ENCODE measurements around the gene PLEKHM2.
A peak's percentile ranks its signal among the peaks of the same experiment; 100 is the strongest.

PLEKHM2 gene

DNA sequence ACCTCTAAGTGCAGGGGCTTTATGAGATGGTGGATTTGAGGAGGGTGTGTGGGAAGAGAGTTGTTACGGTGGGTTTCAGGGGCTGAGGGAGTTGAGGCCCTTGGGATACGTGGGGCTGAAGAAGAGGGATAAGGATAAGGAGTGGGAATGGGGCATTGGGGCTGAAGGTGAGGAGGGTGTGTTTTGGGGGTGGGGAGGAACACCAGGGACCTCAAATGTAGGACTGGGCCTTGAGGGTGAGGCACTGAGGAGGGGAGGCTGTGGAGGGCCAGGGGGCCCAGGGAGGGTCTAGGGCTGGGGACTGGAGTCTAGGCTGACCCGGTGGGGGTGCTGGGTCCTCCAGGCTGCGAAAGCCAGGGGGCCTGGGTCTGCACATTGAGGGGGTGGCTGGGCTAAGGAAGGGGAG, 1.2 kb upstream of the PLEKHM2 start:
- H3K9me3 ChIP-seq (ENCODE audit: control insufficient read depth, low read length), result no peaks in the 10 kb centered on the region
- H2AFZ ChIP-seq, result no peak overlapping the region
- H3K4me1 ChIP-seq, result peaks cover 2% of the 10 kb centered on the region
- H3K4me3 ChIP-seq (ENCODE audit: low read depth, low read length), result no peak overlapping the region
- no peaks in the 10 kb centered on the region for H3K36me3 ChIP-seq (ENCODE audit: control insufficient read depth, insufficient read depth, low read length)
- no peak overlapping the region for H3K27ac ChIP-seq
- H3K9ac ChIP-seq, result no peak overlapping the region
- H3K27me3 ChIP-seq (ENCODE audit: control insufficient read depth, insufficient read depth, low read length), result no peaks in the 10 kb centered on the region
- H3K4me2 ChIP-seq (ENCODE audit: low read length), result no peak overlapping the region
- H3K79me2 ChIP-seq, result peaks cover 7% of the 10 kb centered on the region
- TF ChIP-seq, protein P1, sequence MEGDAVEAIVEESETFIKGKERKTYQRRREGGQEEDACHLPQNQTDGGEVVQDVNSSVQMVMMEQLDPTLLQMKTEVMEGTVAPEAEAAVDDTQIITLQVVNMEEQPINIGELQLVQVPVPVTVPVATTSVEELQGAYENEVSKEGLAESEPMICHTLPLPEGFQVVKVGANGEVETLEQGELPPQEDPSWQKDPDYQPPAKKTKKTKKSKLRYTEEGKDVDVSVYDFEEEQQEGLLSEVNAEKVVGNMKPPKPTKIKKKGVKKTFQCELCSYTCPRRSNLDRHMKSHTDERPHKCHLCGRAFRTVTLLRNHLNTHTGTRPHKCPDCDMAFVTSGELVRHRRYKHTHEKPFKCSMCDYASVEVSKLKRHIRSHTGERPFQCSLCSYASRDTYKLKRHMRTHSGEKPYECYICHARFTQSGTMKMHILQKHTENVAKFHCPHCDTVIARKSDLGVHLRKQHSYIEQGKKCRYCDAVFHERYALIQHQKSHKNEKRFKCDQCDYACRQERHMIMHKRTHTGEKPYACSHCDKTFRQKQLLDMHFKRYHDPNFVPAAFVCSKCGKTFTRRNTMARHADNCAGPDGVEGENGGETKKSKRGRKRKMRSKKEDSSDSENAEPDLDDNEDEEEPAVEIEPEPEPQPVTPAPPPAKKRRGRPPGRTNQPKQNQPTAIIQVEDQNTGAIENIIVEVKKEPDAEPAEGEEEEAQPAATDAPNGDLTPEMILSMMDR (IDR thresholded peaks at IDR 0.05), result no peak

DNA sequence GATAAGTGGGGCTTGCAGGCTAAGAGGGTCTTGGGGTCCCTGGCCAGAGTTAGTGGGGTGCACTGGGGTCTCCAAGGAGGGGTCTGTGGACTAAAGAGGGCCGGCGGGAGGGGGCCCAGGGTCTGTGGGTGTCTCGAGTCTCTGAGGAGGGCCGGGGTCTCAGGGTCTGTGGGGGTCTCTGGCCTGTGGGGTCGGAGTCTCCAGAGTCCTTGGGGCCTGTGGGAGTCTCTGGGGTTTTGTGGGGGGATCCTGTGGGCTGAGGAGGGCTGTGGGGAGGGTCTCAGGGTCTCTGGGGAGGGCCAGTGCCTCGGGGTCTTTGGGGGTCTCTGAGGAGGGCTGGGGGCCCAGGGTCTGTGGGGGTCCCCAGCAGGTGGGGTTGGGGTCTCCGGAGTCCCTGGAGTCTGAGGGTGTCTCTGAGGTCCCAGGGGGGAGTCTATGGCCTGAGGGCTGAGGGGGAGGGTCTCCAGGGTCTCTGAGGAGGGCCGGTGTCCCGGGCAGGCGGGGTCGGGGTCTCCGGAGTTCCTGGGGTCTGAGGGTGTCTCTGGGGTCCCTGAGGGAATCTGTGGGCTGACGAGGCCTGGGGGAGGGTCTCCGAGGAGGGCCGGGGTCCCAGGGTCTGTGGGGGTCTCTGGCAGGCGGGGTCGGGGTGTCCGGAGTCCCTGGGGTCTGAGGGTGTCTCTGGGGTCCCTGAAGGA, 628 bp upstream of the PLEKHM2 start:
- Histone ChIP-seq H3K27me3 (ENCODE audit: control insufficient read depth, insufficient read depth, low read length) (no peaks in the 10 kb centered on the region), H3K36me3 (ENCODE audit: control insufficient read depth, insufficient read depth, low read length) (no peaks in the 10 kb centered on the region), H3K4me3 (ENCODE audit: low read depth, low read length) (peak overlapping the region; percentile 81), H3K9me3 (ENCODE audit: control insufficient read depth, low read length) (no peaks in the 10 kb centered on the region), H2AFZ (peak overlapping the region; percentile 97), H3K4me2 (ENCODE audit: low read length) (peak overlapping the region; percentile 100), H3K79me2 (peaks cover 11% of the 10 kb centered on the region), H3K9ac (peak overlapping the region; percentile 99), H3K27ac (peak overlapping the region; percentile 83), H3K4me1 (peaks cover 2% of the 10 kb centered on the region)
- TF ChIP-seq, protein P1 (IDR thresholded peaks at IDR 0.05), result no peak

DNA sequence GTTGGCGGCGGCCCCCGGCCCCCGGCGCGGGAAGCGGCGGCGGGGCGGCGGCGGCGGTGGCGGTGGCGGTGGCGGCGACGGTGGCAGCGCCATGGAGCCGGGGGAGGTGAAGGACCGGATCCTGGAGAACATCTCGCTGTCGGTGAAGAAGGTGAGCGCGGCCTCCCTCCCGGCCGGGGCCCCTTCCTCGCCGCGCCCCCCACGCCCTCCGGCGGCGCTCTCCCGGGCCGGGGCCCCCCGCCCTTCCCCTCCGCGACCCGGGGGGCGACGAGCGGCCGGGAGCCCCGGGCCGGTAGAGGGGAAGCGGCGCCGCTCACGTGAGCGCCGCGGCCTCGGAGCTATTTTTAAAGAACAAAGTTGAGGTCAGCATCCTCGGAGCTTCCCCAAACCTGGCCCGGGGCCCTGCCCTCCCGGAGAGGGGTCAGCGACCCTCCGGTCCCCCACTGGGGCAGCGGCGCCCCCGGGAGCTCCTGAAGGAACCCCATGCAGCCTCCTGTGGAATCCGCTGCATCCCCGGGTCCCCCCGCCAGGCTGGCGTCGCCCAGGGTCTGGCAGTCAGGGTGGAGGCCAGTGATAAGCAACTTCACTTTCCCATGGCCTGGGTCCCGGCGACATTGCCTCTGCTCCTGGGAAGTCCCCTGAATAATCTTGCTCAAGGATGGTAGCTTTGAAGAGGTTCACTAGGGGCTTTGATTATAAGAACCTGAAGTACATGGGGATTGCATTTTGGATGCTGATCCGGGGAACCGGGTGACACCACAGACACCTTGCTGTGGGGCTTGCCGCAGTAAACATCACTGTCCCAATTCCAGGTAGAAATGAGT, 560 bp downstream of the PLEKHM2 start:
- Histone ChIP-seq H3K36me3 (ENCODE audit: control insufficient read depth, insufficient read depth, low read length) (no peaks in the 10 kb centered on the region), H3K27me3 (ENCODE audit: control insufficient read depth, insufficient read depth, low read length) (no peaks in the 10 kb centered on the region), H3K4me1 (peaks cover 2% of the 10 kb centered on the region), H3K9ac (peak overlapping the region; percentile 67), H3K27ac (peak overlapping the region; percentile 69), H3K4me3 (ENCODE audit: low read depth, low read length) (peak overlapping the region; percentile 84), H3K4me2 (ENCODE audit: low read length) (peak overlapping the region; percentile 77), H2AFZ (peak overlapping the region; percentile 62), H3K9me3 (ENCODE audit: control insufficient read depth, low read length) (no peaks in the 10 kb centered on the region), H3K79me2 (peaks cover 14% of the 10 kb centered on the region)
- TF ChIP-seq, protein P1 (IDR thresholded peaks at IDR 0.05), result no peak

DNA sequence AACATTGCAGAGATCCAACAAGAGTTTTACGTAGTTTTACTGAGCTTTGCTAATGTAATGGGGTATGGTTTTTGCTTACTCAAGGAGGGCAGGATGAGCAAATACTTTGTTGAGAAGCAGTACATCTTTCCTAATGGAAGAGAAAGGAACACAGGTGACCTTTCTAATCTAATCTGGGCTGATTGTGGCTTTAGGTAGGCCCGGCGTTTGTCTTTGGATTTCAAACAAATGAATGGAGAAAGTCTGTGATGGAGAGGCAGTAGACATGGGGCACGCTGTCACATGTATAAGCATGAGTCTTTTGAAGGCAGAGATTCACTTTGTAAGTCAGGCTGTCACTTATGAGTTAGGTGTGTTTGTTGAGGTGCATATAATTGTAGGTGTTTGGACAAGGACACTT, 1.7 kb downstream of the PLEKHM2 start:
- TF ChIP-seq, protein P1 (IDR thresholded peaks at IDR 0.05), result no peak
- peak overlapping the region; percentile 69 for H3K27ac ChIP-seq
- H2AFZ ChIP-seq, result no peak overlapping the region
- no peaks in the 10 kb centered on the region for H3K27me3 ChIP-seq (ENCODE audit: control insufficient read depth, insufficient read depth, low read length)
- no peaks in the 10 kb centered on the region for H3K9me3 ChIP-seq (ENCODE audit: control insufficient read depth, low read length)
- H3K36me3 ChIP-seq (ENCODE audit: control insufficient read depth, insufficient read depth, low read length), result no peaks in the 10 kb centered on the region
- peaks cover 21% of the 10 kb centered on the region for H3K79me2 ChIP-seq
- no peak overlapping the region for H3K9ac ChIP-seq
- H3K4me3 ChIP-seq (ENCODE audit: low read depth, low read length), result peak overlapping the region; percentile 42
- H3K4me2 ChIP-seq (ENCODE audit: low read length), result peak overlapping the region; percentile 77
- H3K4me1 ChIP-seq, result peaks cover 2% of the 10 kb centered on the region
